GM21367 (cell line): ENCODE results near the gene PDXK.
A peak's percentile ranks its signal among the peaks of the same experiment; 100 is the strongest.

ENCODE experiments used
- ATAC-seq: cut with Tn5 transposase; IDR thresholded peaks from one replicate; pipeline ENCODE4 v1.9.1; 2021; ENCODE audit not compliant: unreplicated experiment

The PDXK gene

GRCh38 chr21:43721939-43722338, 3.0 kb downstream of the PDXK start:
- no peak for ATAC-seq

GRCh38 chr21:43723648-43724047, 4.7 kb downstream of the PDXK start:
- ATAC-seq, result no peak

- ATAC-seq, result no peak
Measured at GRCh38 chr21:43726686-43727518, 8.0 kb downstream of the PDXK start.

- no peak for ATAC-seq
Measured at GRCh38 chr21:43727519-43728153, 8.7 kb downstream of the PDXK start.

- ATAC-seq, result no peak
Measured at GRCh38 chr21:43728154-43728466, 9.2 kb downstream of the PDXK start.

GRCh38 chr21:43728467-43729390, 9.8 kb downstream of the PDXK start:
- peak; percentile 64 for ATAC-seq

- ATAC-seq, result no peak
Measured at GRCh38 chr21:43731476-43731875, 12.5 kb downstream of the PDXK start.

GRCh38 chr21:43731891-43732711, 13.2 kb downstream of the PDXK start:
- no peak for ATAC-seq

GRCh38 chr21:43733060-43733459, 14.1 kb downstream of the PDXK start:
- ATAC-seq, result no peak

- no peak for ATAC-seq
Measured at GRCh38 chr21:43733529-43734071, 14.7 kb downstream of the PDXK start.

GRCh38 chr21:43734131-43734927, 15.4 kb downstream of the PDXK start:
- no peak for ATAC-seq

- no peak for ATAC-seq
Measured at GRCh38 chr21:43734928-43735229, 15.9 kb downstream of the PDXK start.

GRCh38 chr21:43735236-43736091, 16.5 kb downstream of the PDXK start:
- no peak for ATAC-seq

- no peak for ATAC-seq
Measured at GRCh38 chr21:43736224-43736883, 17.4 kb downstream of the PDXK start.

- ATAC-seq, result no peak
Measured at GRCh38 chr21:43737158-43737950, 18.4 kb downstream of the PDXK start.

GRCh38 chr21:43739621-43740435, 20.9 kb downstream of the PDXK start:
- ATAC-seq, result no peak
